GM12872 (cell line): ENCODE measurements around the gene SOX18.

Experiments used
- TF ChIP-seq, protein P1 (sequence below): IDR thresholded peaks from 3 replicates; pipeline ENCODE4 v1.5.1; 2011; ENCODE audit warnings: low read depth, mild to moderate bottlenecking, low read length, moderate library complexity; ENCODE audit not compliant: insufficient read depth

The SOX18 gene

DNA sequence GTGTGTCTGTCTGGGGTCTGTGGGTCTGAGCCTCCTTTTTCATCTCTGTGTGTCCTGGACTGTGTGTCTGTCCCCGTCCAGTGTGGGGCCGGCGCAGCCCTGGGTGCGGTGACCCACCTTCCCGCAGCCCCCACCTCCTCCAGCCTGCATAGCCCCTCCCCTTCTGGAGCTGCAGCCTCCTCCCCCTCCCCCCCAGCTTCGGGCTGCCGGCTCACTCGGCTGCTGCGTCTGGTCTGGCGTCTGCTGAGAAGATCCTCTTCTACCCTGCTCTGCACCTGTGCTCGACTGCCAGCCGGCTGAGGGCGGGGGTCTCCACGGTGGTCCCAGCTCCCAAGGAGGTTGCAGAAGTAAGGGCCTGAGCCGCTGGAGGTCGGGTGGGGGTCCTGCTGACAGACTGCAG is 42.3 kb upstream of the SOX18 start:
- TF ChIP-seq, protein P1, sequence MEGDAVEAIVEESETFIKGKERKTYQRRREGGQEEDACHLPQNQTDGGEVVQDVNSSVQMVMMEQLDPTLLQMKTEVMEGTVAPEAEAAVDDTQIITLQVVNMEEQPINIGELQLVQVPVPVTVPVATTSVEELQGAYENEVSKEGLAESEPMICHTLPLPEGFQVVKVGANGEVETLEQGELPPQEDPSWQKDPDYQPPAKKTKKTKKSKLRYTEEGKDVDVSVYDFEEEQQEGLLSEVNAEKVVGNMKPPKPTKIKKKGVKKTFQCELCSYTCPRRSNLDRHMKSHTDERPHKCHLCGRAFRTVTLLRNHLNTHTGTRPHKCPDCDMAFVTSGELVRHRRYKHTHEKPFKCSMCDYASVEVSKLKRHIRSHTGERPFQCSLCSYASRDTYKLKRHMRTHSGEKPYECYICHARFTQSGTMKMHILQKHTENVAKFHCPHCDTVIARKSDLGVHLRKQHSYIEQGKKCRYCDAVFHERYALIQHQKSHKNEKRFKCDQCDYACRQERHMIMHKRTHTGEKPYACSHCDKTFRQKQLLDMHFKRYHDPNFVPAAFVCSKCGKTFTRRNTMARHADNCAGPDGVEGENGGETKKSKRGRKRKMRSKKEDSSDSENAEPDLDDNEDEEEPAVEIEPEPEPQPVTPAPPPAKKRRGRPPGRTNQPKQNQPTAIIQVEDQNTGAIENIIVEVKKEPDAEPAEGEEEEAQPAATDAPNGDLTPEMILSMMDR, result no peak

DNA sequence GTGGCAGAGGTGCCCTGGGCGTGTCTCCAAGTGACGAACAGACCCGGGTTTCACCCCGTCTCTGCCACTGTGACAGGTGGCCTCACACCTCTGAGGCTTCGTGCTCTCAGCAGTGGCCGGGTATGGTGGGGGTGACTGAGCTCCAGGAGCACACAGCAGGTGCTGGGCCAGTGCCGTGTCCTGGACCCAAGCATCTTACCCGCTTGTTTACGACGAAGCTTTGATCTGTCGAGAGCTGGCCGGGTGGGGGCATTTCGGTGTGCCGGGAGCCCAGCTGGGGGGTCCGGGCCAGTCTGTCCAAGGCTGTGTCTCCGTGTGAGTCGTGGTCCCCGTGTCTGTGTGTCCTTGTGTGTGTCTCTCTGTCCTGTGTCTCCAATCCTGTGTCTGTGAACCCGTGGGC is 41.9 kb upstream of the SOX18 start:
- TF ChIP-seq, protein P1, result no peak

GRCh38 chr20:64090165-64090564 is 40.7 kb upstream of the SOX18 start:
- TF ChIP-seq, protein P1, result no peak

DNA sequence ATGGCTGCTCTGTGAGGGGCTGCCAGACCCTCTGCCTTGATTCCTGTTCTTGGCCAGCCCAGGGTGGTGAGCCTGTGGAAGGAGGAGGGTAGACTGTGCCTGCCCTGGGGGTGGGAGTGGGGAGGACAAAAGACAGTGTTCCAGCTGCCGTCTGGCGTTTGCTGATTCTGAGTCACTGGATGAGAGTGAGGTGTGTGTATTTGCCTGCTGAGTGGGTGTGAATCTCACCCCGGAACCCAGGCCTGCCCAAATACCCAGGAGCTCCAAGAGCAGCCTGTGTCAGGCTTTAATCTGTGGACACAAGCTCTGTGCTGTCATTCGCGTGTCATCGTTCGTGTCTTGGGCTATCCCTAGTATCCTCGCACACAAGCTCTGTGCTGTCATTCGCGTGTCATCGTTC is 37.4 kb upstream of the SOX18 start:
- TF ChIP-seq, protein P1, result no peak

DNA sequence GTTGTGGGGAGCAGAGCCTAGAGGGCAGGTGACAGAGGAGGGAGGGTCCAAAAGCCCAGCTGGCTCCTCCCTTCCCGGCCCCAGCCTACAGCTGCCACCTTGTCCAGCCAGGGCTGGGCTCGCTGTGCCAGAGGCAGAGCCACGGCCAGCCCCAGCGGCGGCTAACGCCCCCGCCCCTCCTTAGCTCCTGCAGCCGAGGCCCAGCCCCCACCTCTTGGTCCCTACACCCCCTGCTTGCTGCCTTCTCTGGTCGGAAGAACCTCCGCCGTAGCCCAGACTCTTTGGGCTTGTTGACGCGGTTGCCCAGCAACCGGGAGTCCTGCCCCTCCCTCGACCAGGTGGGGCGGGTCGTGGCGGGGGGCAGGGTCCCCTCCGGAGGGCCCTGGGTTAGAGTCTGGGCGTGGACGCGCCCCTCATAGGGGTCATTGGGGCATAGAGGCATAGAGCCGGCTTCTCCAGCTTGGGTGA is 35.3 kb upstream of the SOX18 start:
- TF ChIP-seq, protein P1, result no peak

DNA sequence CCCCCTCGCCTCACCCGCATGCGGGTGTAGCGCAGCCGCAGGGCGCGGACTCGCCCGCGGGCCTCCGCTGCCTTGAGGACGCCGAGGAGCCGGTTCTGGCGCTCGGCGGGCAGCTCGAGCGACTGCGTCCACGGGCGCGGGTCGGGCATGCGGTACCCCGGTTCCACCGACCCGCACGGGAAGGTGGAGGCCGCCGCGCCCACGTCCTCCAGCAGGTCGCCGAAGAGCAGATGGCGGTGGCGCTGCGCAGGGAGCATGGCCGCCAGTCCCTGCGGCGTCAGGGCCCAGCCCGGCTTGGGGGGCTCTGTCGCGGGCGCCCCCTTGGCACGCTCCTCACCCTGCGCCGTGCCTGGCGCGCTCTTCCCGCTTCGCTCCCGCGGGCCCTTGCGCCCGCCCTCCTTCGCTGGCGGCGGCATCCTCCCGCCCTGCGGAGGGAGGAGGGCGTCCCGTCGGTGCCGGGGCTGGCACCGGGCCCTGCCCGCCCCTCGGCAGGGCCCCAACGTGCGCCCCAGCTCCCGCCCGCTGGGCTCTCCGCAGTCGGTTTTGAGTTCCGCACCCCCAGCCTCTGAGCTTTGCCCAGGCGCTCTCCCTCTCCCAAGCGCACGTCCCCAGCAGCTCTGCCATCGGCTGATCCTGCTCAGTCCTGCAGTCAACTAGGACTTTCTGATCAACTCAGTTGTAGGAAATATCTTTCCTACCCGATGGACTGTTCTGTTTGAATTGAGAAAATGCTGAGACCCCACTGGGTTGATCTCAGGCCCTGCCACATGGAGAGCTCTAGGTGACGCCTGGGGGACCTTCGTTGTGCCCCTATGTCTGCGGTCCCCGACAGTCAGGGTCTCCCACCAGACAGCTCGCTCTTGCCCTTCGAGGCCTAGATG is 34.6 kb upstream of the SOX18 start, which contains the start of gene LKAAEAR1:
TSS of gene LKAAEAR1 (minus strand) at position 595 of the 881 bp plus-strand sequence. CDS start at position 416, 179 bp downstream.
- TF ChIP-seq, protein P1, result no peak

DNA sequence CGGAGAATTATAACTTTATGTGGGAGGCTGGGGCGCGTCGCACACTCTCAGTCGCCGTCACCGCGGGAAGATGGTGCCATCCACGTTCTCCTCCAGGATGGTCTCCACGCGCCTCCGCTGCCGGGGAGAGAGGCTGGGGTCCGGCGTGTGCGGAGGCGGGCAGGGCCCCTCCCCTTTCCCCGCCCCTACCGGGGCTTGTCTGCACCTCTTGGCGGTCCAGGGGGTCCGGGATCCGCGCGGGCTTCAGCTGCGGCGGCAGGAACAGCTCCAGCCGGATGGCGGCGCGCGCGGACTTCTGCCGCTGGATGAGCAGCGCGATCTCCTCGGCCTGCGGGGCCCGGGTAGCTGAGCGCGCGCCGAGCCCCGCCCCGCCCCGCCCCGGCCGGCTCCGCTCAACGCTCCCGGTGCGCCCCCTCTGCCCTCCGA is 34.0 kb upstream of the SOX18 start:
- TF ChIP-seq, protein P1, result peak; percentile 61
